Endothelial cell of umbilical vein (primary cell): ENCODE measurements around the gene LYRM4.

ENCODE experiments used
- CTCF ChIP-seq, 2 donors: IDR thresholded peaks; 1 replicate in 1 of 2; 2 replicates in 1 of 2; pipeline ENCODE4 v1.5.1; 2011; ENCODE audit warnings: low read length in 2 of 2, mild to moderate bottlenecking in 2 of 2, moderate library complexity in 2 of 2, control low read depth in 1 of 2, inconsistent platforms in 1 of 2, low read depth in 1 of 2; ENCODE audit not compliant: insufficient read depth in 1 of 2; ENCODE audit errors: extremely low read depth in 1 of 2
- EZH2 ChIP-seq: IDR thresholded peaks from 2 replicates; pipeline ENCODE4 v1.6.1; 2012; ENCODE audit warnings: borderline replicate concordance, low read depth, mild to moderate bottlenecking, moderate library complexity, low read length, inconsistent platforms; ENCODE audit not compliant: severe bottlenecking
- GATA2 ChIP-seq: IDR thresholded peaks from 2 replicates; pipeline ENCODE4 v1.7.0; 2011; ENCODE audit warnings: low read depth, mild to moderate bottlenecking, moderate library complexity, mixed read lengths, low read length; ENCODE audit not compliant: insufficient read length, insufficient read depth
- JUN ChIP-seq: IDR thresholded peaks from 2 replicates; pipeline ENCODE4 v1.6.1; 2011; ENCODE audit warnings: borderline replicate concordance, low read depth; ENCODE audit not compliant: insufficient read length, insufficient read depth
- MAX ChIP-seq: IDR thresholded peaks from 2 replicates; pipeline ENCODE4 v1.6.1; 2011; ENCODE audit not compliant: insufficient read depth, insufficient read length
- MYC ChIP-seq: IDR thresholded peaks from one replicate; pipeline ENCODE4 v1.6.1; 2011; ENCODE audit warnings: mild to moderate bottlenecking, low read depth, low read length
- POLR2A ChIP-seq: IDR thresholded peaks from 2 replicates; pipeline ENCODE4 v1.6.1; 2012; ENCODE audit warnings: low read depth, mild to moderate bottlenecking, control low read depth, low read length
- POLR2AphosphoS5 ChIP-seq: IDR thresholded peaks from 2 replicates; pipeline ENCODE4 v1.6.1; 2012; ENCODE audit warnings: low read depth, mild to moderate bottlenecking, control low read depth, low read length, moderate library complexity; ENCODE audit not compliant: insufficient read depth

- TF ChIP-seq CTCF (IDR thresholded peaks at IDR 0.05; ENCODE audit: extremely low read depth in 1 of 2, insufficient read depth in 1 of 2, low read depth in 1 of 2, low read length in 2 of 2) (no peak), EZH2 (no peak), POLR2A (no peak), MAX (no peak), POLR2AphosphoS5 (no peak), JUN (no peak), GATA2 (no peak), MYC (no peak)
Observed at GRCh38 chr6:5155906-5156305, 104.8 kb downstream of the LYRM4 start.
